Measurements from ENCODE around the gene FGF22.

DNA sequence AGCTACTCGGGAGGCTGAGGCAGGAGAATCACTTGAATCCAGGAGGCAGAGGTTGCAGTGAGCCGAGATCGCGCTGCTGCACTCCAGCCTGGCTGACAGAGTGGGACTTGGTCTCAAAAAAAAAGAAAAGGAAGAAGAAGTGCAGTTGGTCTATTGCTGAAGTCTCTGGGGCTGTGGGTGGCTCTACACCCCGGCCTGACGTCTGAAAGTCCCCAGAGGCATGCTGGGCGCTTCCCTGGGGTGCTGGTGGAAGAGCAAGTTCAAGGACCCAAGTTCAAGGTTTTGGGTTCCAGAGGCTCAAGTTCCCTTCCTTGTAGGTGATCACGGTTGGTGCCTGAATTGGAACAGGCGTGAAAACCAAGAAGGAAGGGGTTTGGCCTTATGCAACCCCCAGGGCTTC is 46.2 kb upstream of the FGF22 start:
- TF ChIP-seq, protein P1, sequence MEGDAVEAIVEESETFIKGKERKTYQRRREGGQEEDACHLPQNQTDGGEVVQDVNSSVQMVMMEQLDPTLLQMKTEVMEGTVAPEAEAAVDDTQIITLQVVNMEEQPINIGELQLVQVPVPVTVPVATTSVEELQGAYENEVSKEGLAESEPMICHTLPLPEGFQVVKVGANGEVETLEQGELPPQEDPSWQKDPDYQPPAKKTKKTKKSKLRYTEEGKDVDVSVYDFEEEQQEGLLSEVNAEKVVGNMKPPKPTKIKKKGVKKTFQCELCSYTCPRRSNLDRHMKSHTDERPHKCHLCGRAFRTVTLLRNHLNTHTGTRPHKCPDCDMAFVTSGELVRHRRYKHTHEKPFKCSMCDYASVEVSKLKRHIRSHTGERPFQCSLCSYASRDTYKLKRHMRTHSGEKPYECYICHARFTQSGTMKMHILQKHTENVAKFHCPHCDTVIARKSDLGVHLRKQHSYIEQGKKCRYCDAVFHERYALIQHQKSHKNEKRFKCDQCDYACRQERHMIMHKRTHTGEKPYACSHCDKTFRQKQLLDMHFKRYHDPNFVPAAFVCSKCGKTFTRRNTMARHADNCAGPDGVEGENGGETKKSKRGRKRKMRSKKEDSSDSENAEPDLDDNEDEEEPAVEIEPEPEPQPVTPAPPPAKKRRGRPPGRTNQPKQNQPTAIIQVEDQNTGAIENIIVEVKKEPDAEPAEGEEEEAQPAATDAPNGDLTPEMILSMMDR (conservative IDR thresholded peaks at IDR 0.05; ENCODE audit: low read length): no peak
- no peak for TF ChIP-seq EZH2phosphoT487 (IDR thresholded peaks at IDR 0.05; ENCODE audit: borderline replicate concordance, low read depth, low read length)

All from OCI-LY7 (cell line).